ENCODE data around the gene FRRS1.

Gene FRRS1

DNA sequence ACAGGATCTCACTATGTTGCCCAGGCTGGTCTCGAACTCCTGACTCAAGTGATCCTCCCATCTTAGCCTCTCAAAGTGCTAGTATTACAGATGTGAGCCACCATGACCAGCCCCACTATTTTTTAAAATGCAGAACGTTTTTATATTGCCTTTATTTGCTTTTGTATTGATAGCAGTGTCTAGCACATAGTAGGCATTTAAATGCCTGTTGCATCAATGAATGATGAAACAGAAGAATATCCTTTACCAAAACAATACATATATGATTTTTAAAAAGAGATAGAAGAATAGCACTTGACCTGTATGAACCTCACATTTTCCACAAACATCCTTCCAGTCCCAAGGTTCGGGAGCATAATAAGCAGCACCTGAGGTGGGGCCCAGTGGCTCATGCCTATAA lies 16.5 kb upstream of the FRRS1 start:
- no peak for DNase-seq (ENCODE audit: low read depth)
- no peak overlapping the region for H3K4me3 ChIP-seq (ENCODE audit: low read depth, low read length)
- TF ChIP-seq, protein P1, sequence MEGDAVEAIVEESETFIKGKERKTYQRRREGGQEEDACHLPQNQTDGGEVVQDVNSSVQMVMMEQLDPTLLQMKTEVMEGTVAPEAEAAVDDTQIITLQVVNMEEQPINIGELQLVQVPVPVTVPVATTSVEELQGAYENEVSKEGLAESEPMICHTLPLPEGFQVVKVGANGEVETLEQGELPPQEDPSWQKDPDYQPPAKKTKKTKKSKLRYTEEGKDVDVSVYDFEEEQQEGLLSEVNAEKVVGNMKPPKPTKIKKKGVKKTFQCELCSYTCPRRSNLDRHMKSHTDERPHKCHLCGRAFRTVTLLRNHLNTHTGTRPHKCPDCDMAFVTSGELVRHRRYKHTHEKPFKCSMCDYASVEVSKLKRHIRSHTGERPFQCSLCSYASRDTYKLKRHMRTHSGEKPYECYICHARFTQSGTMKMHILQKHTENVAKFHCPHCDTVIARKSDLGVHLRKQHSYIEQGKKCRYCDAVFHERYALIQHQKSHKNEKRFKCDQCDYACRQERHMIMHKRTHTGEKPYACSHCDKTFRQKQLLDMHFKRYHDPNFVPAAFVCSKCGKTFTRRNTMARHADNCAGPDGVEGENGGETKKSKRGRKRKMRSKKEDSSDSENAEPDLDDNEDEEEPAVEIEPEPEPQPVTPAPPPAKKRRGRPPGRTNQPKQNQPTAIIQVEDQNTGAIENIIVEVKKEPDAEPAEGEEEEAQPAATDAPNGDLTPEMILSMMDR (IDR thresholded peaks at IDR 0.05; ENCODE audit: control insufficient read depth, extremely low read depth, insufficient read depth), result no peak

DNA sequence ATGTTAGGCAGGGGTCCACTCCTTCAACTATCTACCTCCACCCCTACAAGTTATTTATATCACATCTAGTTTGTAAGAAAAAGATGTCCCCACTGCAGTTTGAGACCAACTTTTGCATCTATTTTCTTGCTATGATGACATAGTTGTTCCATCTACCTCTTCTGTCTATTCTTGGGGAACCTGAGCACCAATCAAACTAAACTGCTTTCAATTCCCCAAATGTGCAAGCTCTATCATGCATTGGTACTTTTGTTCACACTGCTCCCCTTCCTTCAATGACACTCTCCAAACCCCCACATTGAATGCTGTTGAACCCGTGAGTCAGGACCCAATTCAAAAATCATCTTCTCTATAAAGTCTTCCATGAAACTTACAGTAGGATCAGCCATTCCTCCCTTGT lies 16.0 kb upstream of the FRRS1 start:
- no peak for DNase-seq (ENCODE audit: low read depth)
- H3K4me3 ChIP-seq (ENCODE audit: low read depth, low read length), result no peak overlapping the region
- TF ChIP-seq, protein P1 (IDR thresholded peaks at IDR 0.05; ENCODE audit: control insufficient read depth, extremely low read depth, insufficient read depth), result no peak

DNA sequence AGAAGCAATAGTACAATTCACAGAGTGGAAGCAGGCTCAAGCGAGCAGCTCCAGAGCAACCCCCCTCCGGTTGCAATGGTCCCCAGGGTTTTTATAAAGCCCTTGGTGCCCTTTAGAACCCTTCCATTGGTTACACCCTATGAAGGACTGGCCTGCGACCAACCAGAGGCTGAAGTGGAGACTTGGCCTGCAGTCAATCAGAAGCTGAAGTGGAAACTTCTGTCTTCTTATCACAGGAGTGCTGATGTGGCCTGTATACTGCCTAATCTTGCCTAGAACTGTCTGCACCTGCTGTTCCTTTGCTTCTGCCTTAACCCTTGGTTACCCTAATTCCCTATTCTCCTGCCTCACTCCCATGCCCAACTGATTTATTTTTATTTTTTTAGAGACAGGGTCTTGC lies 15.4 kb upstream of the FRRS1 start:
- TF ChIP-seq, protein P1 (IDR thresholded peaks at IDR 0.05; ENCODE audit: control insufficient read depth, extremely low read depth, insufficient read depth), result no peak
- no peak for DNase-seq (ENCODE audit: low read depth)

DNA sequence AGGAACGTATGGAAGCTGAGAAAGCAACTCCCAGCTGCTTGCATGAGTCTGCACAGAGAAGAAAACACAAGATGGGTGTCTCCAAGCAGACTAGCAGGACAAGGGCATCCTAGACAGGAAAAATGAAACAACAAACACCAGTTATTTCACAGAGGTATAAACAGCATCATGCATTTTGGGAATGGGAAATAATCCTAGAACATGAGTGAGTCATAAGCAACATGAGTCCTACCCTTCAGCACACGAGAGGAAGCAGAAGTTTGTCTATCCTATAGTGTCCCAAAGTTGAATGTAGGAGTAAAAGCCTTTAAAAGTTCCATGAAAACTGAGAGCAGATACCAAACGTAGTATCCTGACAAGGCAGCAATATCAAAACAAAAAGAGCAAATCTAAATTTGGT lies 11.3 kb upstream of the FRRS1 start:
- no peak overlapping the region for H3K4me3 ChIP-seq (ENCODE audit: low read depth, low read length)
- no peak for DNase-seq (ENCODE audit: low read depth)
- TF ChIP-seq, protein P1 (IDR thresholded peaks at IDR 0.05; ENCODE audit: control insufficient read depth, extremely low read depth, insufficient read depth), result no peak

More for the DNA sequence above, 15.4 kb upstream of the FRRS1 start:
- H3K4me3 ChIP-seq (ENCODE audit: low read depth, low read length), result no peak overlapping the region

DNA sequence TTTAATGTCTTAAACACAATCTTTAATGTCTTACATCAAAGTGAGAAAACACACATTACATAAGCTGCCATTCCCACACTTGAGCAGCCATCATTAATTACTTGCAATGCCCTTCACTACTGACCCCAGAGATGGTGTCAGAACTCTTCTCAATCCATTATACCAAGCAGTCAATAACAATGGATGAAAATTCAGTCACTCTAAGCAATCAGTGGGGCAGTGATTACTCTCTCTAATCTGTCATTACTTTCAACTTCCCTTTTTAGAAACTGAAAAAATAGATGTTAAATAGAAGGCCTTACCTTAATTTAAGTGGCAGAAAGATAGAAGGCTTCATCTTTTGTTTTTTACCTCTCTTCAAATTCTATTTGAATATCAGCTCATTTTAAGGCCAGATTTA lies 9.7 kb upstream of the FRRS1 start:
- H3K4me3 ChIP-seq (ENCODE audit: low read depth, low read length), result no peak overlapping the region
- no peak for DNase-seq (ENCODE audit: low read depth)
- TF ChIP-seq, protein P1 (IDR thresholded peaks at IDR 0.05; ENCODE audit: control insufficient read depth, extremely low read depth, insufficient read depth), result no peak

DNA sequence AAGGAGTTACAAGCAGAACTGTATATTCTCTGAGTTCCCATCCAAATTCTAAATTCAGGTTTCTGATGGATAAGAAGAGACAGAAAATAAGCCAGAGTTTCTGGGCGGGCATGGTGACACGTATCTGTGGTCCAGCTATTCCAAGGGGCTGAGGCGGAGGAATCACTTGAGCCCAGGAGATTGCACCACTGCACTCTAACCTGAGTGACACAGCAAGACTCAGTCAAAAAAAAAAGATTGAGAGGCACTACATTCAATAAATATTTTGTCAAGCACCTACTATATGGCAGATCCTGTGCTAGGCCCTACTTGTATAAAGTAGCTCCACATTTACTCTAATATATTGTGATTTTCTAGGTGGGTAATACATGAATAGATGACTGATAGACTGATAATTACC lies 6.4 kb upstream of the FRRS1 start:
- H3K4me3 ChIP-seq (ENCODE audit: low read depth, low read length), result no peak overlapping the region
- TF ChIP-seq, protein P1 (IDR thresholded peaks at IDR 0.05; ENCODE audit: control insufficient read depth, extremely low read depth, insufficient read depth), result no peak
- no peak for DNase-seq (ENCODE audit: low read depth)

DNA sequence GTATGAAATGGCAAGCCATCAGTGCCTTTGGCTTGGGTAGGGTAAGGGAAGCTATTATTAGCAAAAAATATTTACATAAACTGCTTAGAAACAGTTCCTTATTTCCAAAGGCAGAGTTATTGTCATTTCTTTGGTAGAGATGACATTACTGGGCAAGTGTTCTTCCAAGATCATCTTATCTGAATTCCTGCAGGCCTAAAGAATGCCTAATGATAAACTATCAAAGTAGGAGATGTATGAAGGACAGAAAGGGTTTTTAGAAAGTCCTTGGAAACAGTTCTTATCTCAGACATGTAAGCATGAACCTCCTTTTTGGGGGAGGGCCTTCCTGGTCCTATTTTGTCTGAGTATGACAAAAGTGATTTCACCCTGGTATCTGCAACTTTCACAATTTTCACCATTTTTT lies 5.1 kb upstream of the FRRS1 start:
- TF ChIP-seq, protein P1 (IDR thresholded peaks at IDR 0.05; ENCODE audit: control insufficient read depth, extremely low read depth, insufficient read depth), result no peak
- DNase-seq (ENCODE audit: low read depth), result no peak
- no peak overlapping the region for H3K4me3 ChIP-seq (ENCODE audit: low read depth, low read length)

Data from LNCaP clone FGC (cell line).